ENCODE data around the gene SLC22A1.

GRCh38 chr6:160154471-160154870, 32.9 kb downstream of the SLC22A1 start:
- TF ChIP-seq ZBTB7A (IDR thresholded peaks at IDR 0.05; ENCODE audit: low read depth) (no peak), MAX (IDR thresholded peaks at IDR 0.05) (no peak), CEBPB (IDR thresholded peaks at IDR 0.05) (no peak), REST (IDR thresholded peaks at IDR 0.05; ENCODE audit: low read depth) (no peak), EGR1 (IDR thresholded peaks at IDR 0.05) (no peak), CREB1 (IDR thresholded peaks at IDR 0.05; ENCODE audit: low read depth) (no peak), EP300 (IDR thresholded peaks at IDR 0.05; ENCODE audit: borderline replicate concordance) (no peak), YY1 (IDR thresholded peaks at IDR 0.05; ENCODE audit: low read depth) (no peak), RAD21 (IDR thresholded peaks at IDR 0.05; ENCODE audit: low read depth) (no peak), NFIC (IDR thresholded peaks at IDR 0.05) (no peak), TCF12 (IDR thresholded peaks at IDR 0.05; ENCODE audit: low read depth) (no peak), FOXM1 (IDR thresholded peaks at IDR 0.05; ENCODE audit: borderline replicate concordance, low read depth) (no peak), TAF1 (IDR thresholded peaks at IDR 0.05; ENCODE audit: low read depth) (no peak), USF1 (IDR thresholded peaks at IDR 0.05) (no peak)

Measured in Ishikawa (cell line).